ENCODE measurements around the gene LNX1. TPM values are rescaled to one million over a fixed set of nuclear protein-coding genes. Genes with fewer than 3 reads are reported as not detected.

The LNX1 gene
- 0.04 to 0.08 TPM in 2 of 5 replicates, not detected in the others for total RNA-seq (2022; extraction: Qiagen RNA extraction)

GRCh38 chr4:53591372-53591892 lies at the start of gene LNX1:
TSS of gene LNX1 (minus strand) at chr4:53591486. CDS start at chr4:53574002, 17,484 bp downstream.

Other genes with a start within 250 kb of the LNX1 start
- gene SCFD2, start 225.4 kb downstream of the LNX1 start, total RNA-seq (2022; extraction: Qiagen RNA extraction) = 5.5 to 7.3 TPM (median 7.1 TPM) in 5 replicates
- 30.8 to 37.6 TPM (median 34.7 TPM) in 5 replicates for gene FIP1L1, start 213.8 kb downstream of the LNX1 start, total RNA-seq (2022; extraction: Qiagen RNA extraction)

Measured in A549 treated with dexamethasone at 1 μM for 4 hours (cell line).